ENCODE measurements around the gene DICER1.

Gene DICER1

GRCh38 chr14:95049952-95050351 is 107.4 kb downstream of the DICER1 start:
- no peak for TF ChIP-seq CTCF (IDR thresholded peaks at IDR 0.05; ENCODE audit: low read depth, low read length)
- DNase-seq (ENCODE audit: extremely low read depth, low read depth) = no peak

DNA sequence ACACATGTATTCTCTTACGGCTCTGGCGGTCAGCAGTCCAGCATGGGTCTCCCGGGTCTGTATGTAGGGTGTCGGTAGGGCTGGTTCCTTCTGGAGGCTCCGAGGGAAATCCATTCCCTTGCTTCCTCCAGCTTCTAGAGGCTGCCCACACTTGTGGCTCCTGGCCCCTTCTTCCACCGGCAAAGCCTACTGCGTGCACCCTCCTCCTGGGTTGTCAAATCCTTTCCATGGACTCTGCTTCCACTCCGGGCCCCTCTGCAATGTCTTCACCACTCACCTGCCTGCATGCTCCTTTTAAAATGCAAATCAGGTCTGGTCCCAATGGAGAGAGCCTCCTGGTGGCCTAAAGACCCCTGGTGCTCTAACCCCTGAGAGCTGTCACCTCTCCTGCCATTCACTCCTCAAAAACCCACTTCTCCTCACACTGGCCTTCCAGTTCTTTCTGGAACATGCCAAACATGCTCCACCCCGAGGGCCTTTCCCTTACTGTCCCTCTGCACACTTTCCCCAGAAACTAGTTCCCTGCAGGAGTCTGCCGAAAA is 108.5 kb downstream of the DICER1 start:
- TF ChIP-seq CTCF (IDR thresholded peaks at IDR 0.05; ENCODE audit: low read depth, low read length) = no peak

GRCh38 chr14:95047754-95048153 is 109.6 kb downstream of the DICER1 start:
- TF ChIP-seq CTCF (IDR thresholded peaks at IDR 0.05; ENCODE audit: low read depth, low read length) = no peak
- DNase-seq (ENCODE audit: extremely low read depth, low read depth) = no peak

More for the DNA sequence above, 108.5 kb downstream of the DICER1 start:
- DNase-seq (ENCODE audit: extremely low read depth, low read depth) = no peak

DNA sequence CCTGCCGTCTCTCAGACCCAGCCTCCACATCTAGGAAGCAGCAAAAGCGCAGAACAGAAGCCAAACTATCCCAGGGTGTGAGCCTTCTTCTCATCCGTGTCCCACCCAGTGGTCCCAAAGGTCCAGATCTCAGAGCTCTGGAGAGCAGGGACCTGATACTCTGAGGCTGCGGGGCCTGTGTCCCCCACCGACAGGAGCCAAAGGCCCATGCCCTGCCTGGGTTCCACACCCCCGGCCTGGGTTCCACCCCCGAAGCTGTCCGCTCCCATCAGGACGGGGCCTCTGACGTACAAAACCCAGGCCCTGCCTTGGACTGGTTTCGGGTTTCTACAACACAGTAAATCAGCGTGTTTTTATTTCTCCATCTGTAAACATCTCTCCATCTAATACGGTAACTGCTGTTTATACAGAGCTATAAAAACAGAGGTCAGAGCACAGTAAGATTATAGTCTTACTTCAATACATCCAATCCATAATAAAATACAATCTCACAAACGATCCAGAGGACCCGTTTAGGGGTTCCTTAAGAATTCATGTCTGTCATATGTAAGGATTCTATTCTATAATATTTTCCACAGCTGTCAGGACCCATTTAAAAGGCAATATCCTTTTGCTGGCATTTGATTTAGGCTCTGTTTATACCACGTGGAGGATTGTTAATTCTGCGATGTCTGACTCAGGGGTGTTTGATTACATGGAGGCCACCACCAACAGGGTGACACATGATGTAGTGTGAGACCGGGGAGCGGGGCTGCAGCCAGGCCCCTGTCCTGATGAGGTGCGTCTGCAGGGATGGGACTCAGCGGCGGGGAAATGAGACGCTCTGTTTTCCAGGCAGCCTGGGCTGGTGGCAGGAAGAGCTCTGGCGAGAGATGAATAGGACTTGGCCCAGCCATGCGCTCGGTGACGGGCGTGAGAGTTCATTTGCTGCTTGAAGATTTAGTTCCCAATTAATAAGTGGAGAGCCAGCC is 110.3 kb downstream of the DICER1 start:
- DNase-seq (ENCODE audit: extremely low read depth, low read depth) = no peak
- TF ChIP-seq CTCF (IDR thresholded peaks at IDR 0.05; ENCODE audit: low read depth, low read length) = no peak

GRCh38 chr14:95045836-95046430 is 111.4 kb downstream of the DICER1 start:
- TF ChIP-seq CTCF (IDR thresholded peaks at IDR 0.05; ENCODE audit: low read depth, low read length) = no peak
- DNase-seq (ENCODE audit: extremely low read depth, low read depth) = no peak

DNA sequence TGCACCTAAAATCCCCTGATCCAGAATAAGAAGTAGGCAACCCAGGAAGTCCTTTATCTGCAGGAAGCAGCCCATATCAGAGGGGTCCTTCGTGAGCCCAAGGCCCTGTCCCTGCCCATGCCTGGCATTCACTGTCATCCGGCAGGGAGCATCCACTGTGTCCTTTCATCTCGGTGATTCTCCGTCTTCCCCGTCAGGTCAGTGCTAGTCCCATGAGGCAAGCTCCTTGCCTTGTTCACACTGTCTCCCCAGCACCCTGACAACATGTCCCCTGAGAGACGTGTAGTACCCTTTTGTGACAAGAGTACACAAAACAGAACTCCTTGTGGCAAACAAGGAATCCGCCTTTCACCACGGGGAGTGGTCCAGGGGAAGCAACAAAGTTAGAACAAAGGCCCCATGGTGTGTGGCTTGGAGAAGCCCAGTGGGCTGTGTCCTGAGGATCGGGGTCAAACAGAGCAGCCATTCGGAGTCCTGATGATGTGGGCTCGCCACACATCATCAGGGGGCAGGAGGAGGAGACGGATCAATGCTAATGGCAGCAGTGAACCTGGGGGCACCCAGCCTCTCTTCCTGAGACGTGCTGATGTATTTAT is 112.1 kb downstream of the DICER1 start:
- no peak for DNase-seq (ENCODE audit: extremely low read depth, low read depth)
- no peak for TF ChIP-seq CTCF (IDR thresholded peaks at IDR 0.05; ENCODE audit: low read depth, low read length)

All from AG09319 (cell line).